Caco-2 (cell line): ENCODE results near the gene CSMD2. TPM values are rescaled to one million over a fixed set of nuclear protein-coding genes. Genes with fewer than 3 reads are reported as not detected.

Experiments
- BruUV-seq: library from RNA; stranded (reverse); fragments of 400-500 nt; replicated peaks from 2 replicates; lab custom pipeline; 2021; lab: Mats Ljungman, UMichigan
- CTCF ChIA-PET: fragments of 300-600 bp; sonication (Branson Sonifier 250); formaldehyde crosslinking; loops from one replicate; lab custom pipeline; 2022; ENCODE audit warnings: antibody characterized with exemption; lab: Charles Lee
- POLR2A ChIA-PET: fragments of 300-600 bp; sonication (Branson Sonifier 250); formaldehyde crosslinking; loops from one replicate; lab custom pipeline; 2022; ENCODE audit warnings: antibody characterized with exemption; lab: Charles Lee
- DNase-seq, 2 experiments: peaks; one replicate each; pipeline versions ENCODE4 v3.0.0 to v3.0.0-alpha.2; 2020 to 2022
- H3K27me3 ChIP-seq: replicated peaks from 2 replicates; pipeline ENCODE4 v1.6.0; 2011; ENCODE audit warnings: low read length; ENCODE audit not compliant: control insufficient read depth, insufficient read depth
- H3K36me3 ChIP-seq: 2 replicates; pipeline ENCODE4 v1.5.1; 2011; ENCODE audit warnings: low read length; ENCODE audit not compliant: control insufficient read depth, insufficient read depth
- H3K4me1 ChIP-seq: fragments of 250-450 bp; sonication (Bioruptor Pico); 2 replicates; pipeline ENCODE4 v1.5.1; 2020; ENCODE audit warnings: mild to moderate bottlenecking
- H3K4me3 ChIP-seq: 2 replicates; pipeline ENCODE4 v1.5.1; 2011; ENCODE audit warnings: low read depth, mild to moderate bottlenecking, control low read depth, low read length
- H3K9me3 ChIP-seq: fragments of 250-450 bp; sonication (Bioruptor Pico); 2 replicates; pipeline ENCODE4 v1.5.1; 2020; ENCODE audit warnings: mild to moderate bottlenecking, moderate library complexity
- H3K27ac Mint-ChIP-seq: one replicate; pipeline ENCODE4 v1.8.0; 2022; ENCODE audit warnings: mixed read lengths; ENCODE audit not compliant: unreplicated experiment
- H3K27me3 Mint-ChIP-seq: one replicate; pipeline ENCODE4 v1.8.0; 2022; ENCODE audit warnings: mixed read lengths; ENCODE audit not compliant: insufficient read depth, unreplicated experiment
- H3K36me3 Mint-ChIP-seq: one replicate; pipeline ENCODE4 v1.8.0; 2022; ENCODE audit warnings: mild to moderate bottlenecking, mixed read lengths; ENCODE audit not compliant: insufficient read depth, unreplicated experiment
- H3K4me1 Mint-ChIP-seq: one replicate; pipeline ENCODE4 v1.8.0; 2022; ENCODE audit warnings: low read depth, mixed read lengths; ENCODE audit not compliant: unreplicated experiment
- H3K4me3 Mint-ChIP-seq: one replicate; pipeline ENCODE4 v1.8.0; 2022; ENCODE audit warnings: mild to moderate bottlenecking, moderate library complexity, mixed read lengths; ENCODE audit not compliant: unreplicated experiment
- H3K9me3 Mint-ChIP-seq: one replicate; pipeline ENCODE4 v1.8.0; 2022; ENCODE audit warnings: mixed read lengths; ENCODE audit not compliant: unreplicated experiment
- intact Hi-C: fragments of 100-400 bp; cut with micrococcal nuclease; formaldehyde crosslinking; loops from one replicate; pipeline ENCODE4 v1.10.0; 2022; ENCODE audit not compliant: unreplicated experiment
- total RNA-seq: library from RNA; stranded (reverse); gene quantifications from 2 replicates; pipeline ENCODE4 v1.2.3, GENCODE V29; 2022
- TF ChIP-seq, protein P1 (sequence below), 2 experiments: fragments of 200-600 bp in 1 of 2; IDR thresholded peaks; 1 replicate in 1 of 2; 2 replicates in 1 of 2; pipeline versions ENCODE4 v1.5.1 to v1.8.0; 2011 to 2022; ENCODE audit warnings: antibody characterized with exemption in 1 of 2, control low read depth in 1 of 2, inconsistent platforms in 1 of 2, low read depth in 1 of 2, low read length in 1 of 2, mild to moderate bottlenecking in 1 of 2, moderate library complexity in 1 of 2; ENCODE audit not compliant: insufficient read depth in 1 of 2, severe bottlenecking in 1 of 2, unreplicated experiment in 1 of 2

The CSMD2 gene
- total RNA-seq, 1 experiment from 2014 or later, result not detected

DNA sequence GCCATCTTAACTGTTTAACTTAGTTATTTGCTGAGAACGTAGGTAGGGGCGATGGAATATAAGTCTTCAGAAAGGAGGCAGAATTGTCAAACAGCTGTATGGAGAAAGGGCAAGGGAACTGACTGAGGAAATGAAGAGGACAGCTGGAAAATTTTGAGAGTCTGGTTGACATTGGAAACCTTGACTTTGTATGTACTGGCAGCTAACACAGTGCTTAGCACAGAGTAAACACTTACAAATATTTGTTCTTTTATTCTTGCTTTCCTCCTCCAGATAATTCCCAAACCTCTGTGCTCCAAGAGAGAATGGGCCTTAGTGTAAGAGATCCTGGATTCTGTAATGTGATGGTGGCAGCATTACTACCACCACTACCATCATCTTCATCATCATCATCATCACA is 601.3 kb downstream of the CSMD2 start:
- H3K27me3 ChIP-seq, result no peaks in the 10 kb centered on the region
- no peak overlapping the region for H3K4me3 ChIP-seq
- Mint-ChIP-seq H3K4me1 (no peaks in the 10 kb centered on the region), H3K27me3 (peaks cover 18% of the 10 kb centered on the region), H3K27ac (no peak overlapping the region), H3K9me3 (peaks cover 10% of the 10 kb centered on the region), H3K36me3 (no peaks in the 10 kb centered on the region), H3K4me3 (no peak overlapping the region)
- intact Hi-C loops, result no loop called here
- TF ChIP-seq, protein P1, sequence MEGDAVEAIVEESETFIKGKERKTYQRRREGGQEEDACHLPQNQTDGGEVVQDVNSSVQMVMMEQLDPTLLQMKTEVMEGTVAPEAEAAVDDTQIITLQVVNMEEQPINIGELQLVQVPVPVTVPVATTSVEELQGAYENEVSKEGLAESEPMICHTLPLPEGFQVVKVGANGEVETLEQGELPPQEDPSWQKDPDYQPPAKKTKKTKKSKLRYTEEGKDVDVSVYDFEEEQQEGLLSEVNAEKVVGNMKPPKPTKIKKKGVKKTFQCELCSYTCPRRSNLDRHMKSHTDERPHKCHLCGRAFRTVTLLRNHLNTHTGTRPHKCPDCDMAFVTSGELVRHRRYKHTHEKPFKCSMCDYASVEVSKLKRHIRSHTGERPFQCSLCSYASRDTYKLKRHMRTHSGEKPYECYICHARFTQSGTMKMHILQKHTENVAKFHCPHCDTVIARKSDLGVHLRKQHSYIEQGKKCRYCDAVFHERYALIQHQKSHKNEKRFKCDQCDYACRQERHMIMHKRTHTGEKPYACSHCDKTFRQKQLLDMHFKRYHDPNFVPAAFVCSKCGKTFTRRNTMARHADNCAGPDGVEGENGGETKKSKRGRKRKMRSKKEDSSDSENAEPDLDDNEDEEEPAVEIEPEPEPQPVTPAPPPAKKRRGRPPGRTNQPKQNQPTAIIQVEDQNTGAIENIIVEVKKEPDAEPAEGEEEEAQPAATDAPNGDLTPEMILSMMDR (IDR thresholded peaks at IDR 0.05; ENCODE audit: insufficient read depth in 1 of 2, low read depth in 1 of 2, low read length in 1 of 2, severe bottlenecking in 1 of 2, unreplicated experiment in 1 of 2), result no peak
- BruUV-seq, result no TSS peak
- H3K9me3 ChIP-seq, result no peaks in the 10 kb centered on the region
- DNase-seq, result no peak
- CTCF ChIA-PET, result no interaction called here
- no peaks in the 10 kb centered on the region for H3K36me3 ChIP-seq
- POLR2A ChIA-PET, result interaction anchor here (0.5 kb wide), 1 partner anchor 570 kb away, joined by 6 read pairs; no protein-coding TSS in a partner anchor
- no peaks in the 10 kb centered on the region for H3K4me1 ChIP-seq

DNA sequence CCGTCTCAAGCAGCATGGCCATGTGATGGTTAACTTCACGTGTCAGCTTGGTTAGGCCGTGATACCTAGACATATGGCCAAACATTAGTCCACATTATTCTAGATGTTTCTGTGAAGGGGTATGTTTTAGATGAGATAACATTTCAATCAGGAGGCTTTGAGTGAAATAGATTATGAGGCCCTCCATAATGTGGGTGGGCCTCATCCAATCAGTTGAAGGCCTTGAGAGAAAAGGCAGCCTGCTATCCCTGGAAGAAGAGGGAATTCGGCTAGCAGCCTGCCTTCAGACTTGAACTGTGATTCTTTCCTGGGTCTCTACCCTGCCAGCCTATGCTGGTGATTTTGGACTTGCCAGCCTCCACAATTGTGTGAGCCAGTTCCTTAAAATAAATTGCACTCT is 602.5 kb downstream of the CSMD2 start:
- intact Hi-C loops, result no loop called here
- H3K27me3 Mint-ChIP-seq, result peaks cover 18% of the 10 kb centered on the region
- CTCF ChIA-PET, result no interaction called here
- peaks cover 10% of the 10 kb centered on the region for H3K9me3 Mint-ChIP-seq
- DNase-seq, result no peak
- no TSS peak for BruUV-seq
- H3K4me3 ChIP-seq, result no peak overlapping the region
- POLR2A ChIA-PET, result no interaction called here
- no peak overlapping the region for H3K27ac Mint-ChIP-seq
- H3K9me3 ChIP-seq, result no peaks in the 10 kb centered on the region
- H3K36me3 ChIP-seq, result no peaks in the 10 kb centered on the region
- H3K27me3 ChIP-seq, result no peaks in the 10 kb centered on the region
- no peaks in the 10 kb centered on the region for H3K36me3 Mint-ChIP-seq
- H3K4me3 Mint-ChIP-seq, result no peak overlapping the region
- H3K4me1 ChIP-seq, result no peaks in the 10 kb centered on the region
- TF ChIP-seq, protein P1 (IDR thresholded peaks at IDR 0.05; ENCODE audit: insufficient read depth in 1 of 2, low read depth in 1 of 2, low read length in 1 of 2, severe bottlenecking in 1 of 2, unreplicated experiment in 1 of 2), result no peak
- H3K4me1 Mint-ChIP-seq, result no peaks in the 10 kb centered on the region

DNA sequence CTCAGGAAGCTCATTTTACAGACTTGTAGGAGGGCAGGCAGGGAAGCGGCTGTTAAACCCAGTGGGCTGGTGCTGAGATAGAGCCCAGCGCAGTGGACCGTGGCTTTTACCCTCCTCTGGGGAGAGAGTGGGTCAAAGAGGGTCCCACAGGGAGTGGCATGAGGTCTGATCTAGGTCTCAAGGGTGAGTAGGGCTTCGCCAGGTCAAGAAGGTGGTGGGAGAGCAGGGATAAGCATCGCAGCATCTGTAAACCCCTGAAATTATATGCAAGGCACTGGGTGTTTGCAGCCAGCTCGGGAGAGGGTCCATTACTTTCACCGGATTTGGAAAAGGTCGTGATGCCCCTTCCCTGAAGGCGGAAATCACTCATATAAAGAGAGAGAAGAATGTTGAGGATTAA is 603.5 kb downstream of the CSMD2 start:
- H3K27me3 Mint-ChIP-seq, result peaks cover 18% of the 10 kb centered on the region
- no peaks in the 10 kb centered on the region for H3K36me3 ChIP-seq
- H3K4me3 Mint-ChIP-seq, result no peak overlapping the region
- intact Hi-C loops, result no loop called here
- H3K4me3 ChIP-seq, result no peak overlapping the region
- TF ChIP-seq, protein P1 (IDR thresholded peaks at IDR 0.05; ENCODE audit: insufficient read depth in 1 of 2, low read depth in 1 of 2, low read length in 1 of 2, severe bottlenecking in 1 of 2, unreplicated experiment in 1 of 2), result no peak
- H3K4me1 Mint-ChIP-seq, result no peaks in the 10 kb centered on the region
- H3K9me3 ChIP-seq, result no peaks in the 10 kb centered on the region
- no TSS peak for BruUV-seq
- no peak for DNase-seq
- peaks cover 10% of the 10 kb centered on the region for H3K9me3 Mint-ChIP-seq
- no peaks in the 10 kb centered on the region for H3K4me1 ChIP-seq
- H3K27me3 ChIP-seq, result no peaks in the 10 kb centered on the region
- no peak overlapping the region for H3K27ac Mint-ChIP-seq
- H3K36me3 Mint-ChIP-seq, result no peaks in the 10 kb centered on the region
- ChIA-PET POLR2A (no interaction called here), CTCF (no interaction called here)
